Activated naive CD8-positive, alpha-beta T cell treated with anti-CD3 and anti-CD28 coated beads for 36 hours (primary cell): ENCODE results near the gene USP21. TPM values are rescaled to one million over a fixed set of nuclear protein-coding genes. Genes with fewer than 3 reads are reported as not detected.

Source experiments
- DNase-seq: peaks from one replicate; pipeline ENCODE4 v3.0.0; 2021
- H3K27ac Mint-ChIP-seq: one replicate; pipeline ENCODE4 v1.8.0; 2022; ENCODE audit warnings: mild to moderate bottlenecking, moderate library complexity, mixed read lengths
- H3K27me3 Mint-ChIP-seq: one replicate; pipeline ENCODE4 v1.8.0; 2022; ENCODE audit warnings: mild to moderate bottlenecking, mixed read lengths
- H3K36me3 Mint-ChIP-seq: one replicate; pipeline ENCODE4 v1.8.0; 2021; ENCODE audit warnings: mild to moderate bottlenecking, mixed read lengths
- H3K4me1 Mint-ChIP-seq: one replicate; pipeline ENCODE4 v1.8.0; 2021; ENCODE audit warnings: mixed read lengths
- H3K4me3 Mint-ChIP-seq: one replicate; pipeline ENCODE4 v1.8.0; 2022; ENCODE audit warnings: mild to moderate bottlenecking, moderate library complexity, mixed read lengths
- H3K9me3 Mint-ChIP-seq: one replicate; pipeline ENCODE4 v1.8.0; 2022; ENCODE audit warnings: mixed read lengths
- total RNA-seq, 2 experiments: library from RNA; stranded (reverse); gene quantifications; one replicate each; pipeline ENCODE4 v1.2.3, GENCODE V29; 2021

USP21 gene
- total RNA-seq, 2 experiments from 2014 or later = 24.2 to 25.4 TPM

- no peak overlapping the region for H3K4me3 Mint-ChIP-seq
- H3K36me3 Mint-ChIP-seq = no peaks in the 10 kb centered on the region
- no peak for DNase-seq
- H3K27me3 Mint-ChIP-seq = no peaks in the 10 kb centered on the region
- peaks cover 54% of the 10 kb centered on the region for H3K4me1 Mint-ChIP-seq
- no peaks in the 10 kb centered on the region for H3K9me3 Mint-ChIP-seq
- no peak overlapping the region for H3K27ac Mint-ChIP-seq
These were observed 29.7 kb downstream of the USP21 start for GRCh38 chr1:161189036-161189435.

DNA sequence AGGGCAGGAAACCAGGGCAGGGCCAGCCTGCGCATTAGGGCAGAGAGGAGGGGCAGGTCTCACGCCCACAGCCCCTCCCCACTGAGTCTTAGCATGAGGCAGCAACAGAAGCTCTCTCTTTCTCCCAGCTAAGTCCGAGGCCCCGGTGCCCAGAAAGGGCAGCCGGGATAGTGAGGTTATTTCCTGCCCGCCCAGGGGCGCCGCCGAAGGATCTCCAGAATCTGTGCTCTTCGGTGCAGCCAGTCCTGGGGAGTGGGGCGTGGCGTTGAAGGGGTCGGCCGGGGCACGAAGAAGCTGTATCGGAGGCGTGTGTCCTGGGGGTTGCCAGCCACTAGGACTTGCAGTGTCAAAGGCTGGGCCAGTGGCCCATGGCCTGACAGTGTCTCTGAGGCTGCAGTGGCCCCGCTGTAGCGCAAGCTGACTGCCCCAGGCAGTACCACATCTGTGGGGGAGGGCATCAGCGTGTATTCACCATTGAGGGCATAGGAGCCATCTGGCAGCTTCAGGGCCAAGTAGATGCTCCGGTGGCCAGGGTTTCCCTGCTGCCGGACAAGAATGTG is 31.7 kb downstream of the USP21 start:
- Mint-ChIP-seq H3K27ac (no peak overlapping the region), H3K4me3 (no peak overlapping the region), H3K27me3 (no peaks in the 10 kb centered on the region), H3K9me3 (no peaks in the 10 kb centered on the region), H3K36me3 (no peaks in the 10 kb centered on the region), H3K4me1 (peaks cover 44% of the 10 kb centered on the region)
- DNase-seq = no peak

GRCh38 chr1:161191971-161192370 is 32.7 kb downstream of the USP21 start:
- Mint-ChIP-seq H3K4me3 (no peak overlapping the region), H3K27ac (no peak overlapping the region), H3K36me3 (no peaks in the 10 kb centered on the region), H3K4me1 (peaks cover 36% of the 10 kb centered on the region), H3K9me3 (no peaks in the 10 kb centered on the region), H3K27me3 (no peaks in the 10 kb centered on the region)
- DNase-seq = no peak

- peak; percentile 59 for DNase-seq
- H3K27me3 Mint-ChIP-seq = no peaks in the 10 kb centered on the region
- H3K4me1 Mint-ChIP-seq = peaks cover 28% of the 10 kb centered on the region
- H3K36me3 Mint-ChIP-seq = no peaks in the 10 kb centered on the region
- H3K9me3 Mint-ChIP-seq = no peaks in the 10 kb centered on the region
- no peak overlapping the region for H3K4me3 Mint-ChIP-seq
- no peak overlapping the region for H3K27ac Mint-ChIP-seq
These were observed 33.5 kb downstream of the USP21 start for GRCh38 chr1:161192476-161193465.

- H3K9me3 Mint-ChIP-seq = no peaks in the 10 kb centered on the region
- no peak overlapping the region for H3K27ac Mint-ChIP-seq
- DNase-seq = no peak
- peaks cover 24% of the 10 kb centered on the region for H3K4me1 Mint-ChIP-seq
- no peaks in the 10 kb centered on the region for H3K36me3 Mint-ChIP-seq
- no peaks in the 10 kb centered on the region for H3K27me3 Mint-ChIP-seq
- H3K4me3 Mint-ChIP-seq = no peak overlapping the region
These were observed 34.4 kb downstream of the USP21 start for GRCh38 chr1:161193561-161194235.

DNA sequence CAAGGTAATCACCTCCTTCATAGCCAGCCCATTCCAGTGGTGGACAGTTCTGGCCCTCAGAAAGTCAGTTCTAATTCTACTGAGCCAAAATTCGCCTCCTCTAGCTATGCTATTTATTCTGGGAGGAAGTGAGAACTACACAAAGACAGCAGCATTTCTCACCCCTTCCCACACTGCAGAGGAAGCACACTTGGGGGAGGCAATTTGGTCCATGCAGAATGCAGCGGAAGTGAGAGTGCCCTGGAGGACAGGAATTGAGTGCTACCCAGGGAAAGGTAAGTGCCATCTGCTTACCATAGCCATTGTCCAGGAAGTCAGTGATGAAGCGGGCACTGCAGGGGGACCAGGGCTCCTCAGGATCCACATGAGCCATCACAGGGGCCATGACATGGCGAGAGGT is 35.9 kb downstream of the USP21 start:
- Mint-ChIP-seq H3K27ac (peak overlapping the region; percentile 49), H3K9me3 (no peaks in the 10 kb centered on the region), H3K4me3 (no peak overlapping the region), H3K27me3 (no peaks in the 10 kb centered on the region), H3K36me3 (no peaks in the 10 kb centered on the region), H3K4me1 (peaks cover 25% of the 10 kb centered on the region)
- DNase-seq = no peak

DNA sequence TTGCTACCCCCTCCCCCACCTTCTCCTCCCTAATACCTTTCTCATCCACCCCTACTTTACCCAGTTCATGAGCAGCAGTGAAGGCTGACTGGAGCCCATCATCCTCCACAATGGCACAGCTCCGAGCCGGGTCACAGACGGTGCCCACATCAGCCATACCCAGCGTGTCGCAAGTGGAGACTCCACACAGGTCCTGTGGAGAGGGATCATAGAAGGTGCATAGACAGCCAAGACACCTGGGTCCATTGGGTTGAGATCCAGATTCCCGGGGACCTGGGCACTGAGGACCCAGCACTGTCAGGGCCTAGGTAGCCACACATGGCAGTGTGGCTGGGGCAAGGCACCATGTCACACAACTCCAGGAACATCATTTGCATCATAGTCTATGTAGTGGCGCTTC is 36.8 kb downstream of the USP21 start:
- H3K36me3 Mint-ChIP-seq = no peaks in the 10 kb centered on the region
- H3K27me3 Mint-ChIP-seq = no peaks in the 10 kb centered on the region
- peaks cover 33% of the 10 kb centered on the region for H3K4me1 Mint-ChIP-seq
- H3K9me3 Mint-ChIP-seq = no peaks in the 10 kb centered on the region
- no peak for DNase-seq
- H3K27ac Mint-ChIP-seq = no peak overlapping the region
- no peak overlapping the region for H3K4me3 Mint-ChIP-seq

DNA sequence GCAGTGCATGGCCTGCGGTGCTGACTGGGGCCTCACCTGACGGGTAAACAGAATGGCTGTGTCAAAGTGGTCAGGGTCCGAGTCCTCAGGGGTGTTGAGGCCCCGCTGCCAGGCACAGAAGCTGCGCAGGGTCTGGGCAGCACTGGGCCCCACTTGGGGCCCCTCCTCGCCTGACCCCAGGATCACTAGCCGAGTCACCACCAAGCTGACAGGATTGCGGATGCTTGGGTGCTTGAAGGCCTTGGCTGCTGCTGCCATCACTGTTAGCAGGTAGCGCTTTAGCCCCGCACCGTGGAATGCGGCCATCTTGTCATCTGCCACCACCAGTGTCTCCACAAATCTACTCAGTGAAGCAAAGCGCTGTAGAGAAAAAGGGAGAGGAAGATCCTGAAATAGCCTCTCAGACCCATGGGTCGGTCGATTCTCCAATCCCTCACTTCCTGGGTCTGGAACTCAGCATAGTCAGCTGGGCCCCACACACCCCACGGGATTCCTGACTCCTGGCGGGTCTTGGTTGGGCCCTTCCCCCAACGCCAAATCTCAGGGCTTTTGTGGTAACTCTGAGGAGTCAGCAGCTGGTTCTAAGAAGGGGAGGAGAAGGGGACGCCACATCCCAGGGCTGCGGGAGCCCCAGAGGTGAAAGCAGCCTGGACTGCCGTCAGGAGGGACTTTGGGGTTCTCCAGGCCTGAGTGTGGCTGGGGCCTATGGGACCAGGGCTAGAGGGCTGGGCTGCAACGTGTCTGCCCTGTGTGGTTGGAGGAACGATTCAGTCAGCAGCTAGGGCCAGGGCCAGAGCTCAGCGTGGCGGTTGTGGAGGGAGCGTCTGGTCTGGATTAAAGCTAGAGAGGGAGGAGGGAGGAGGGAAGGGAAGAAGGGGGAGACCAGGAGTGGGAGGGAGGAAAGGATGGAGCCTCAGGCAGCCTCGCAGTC is 37.5 kb downstream of the USP21 start:
- H3K9me3 Mint-ChIP-seq = no peaks in the 10 kb centered on the region
- H3K36me3 Mint-ChIP-seq = no peaks in the 10 kb centered on the region
- no peak overlapping the region for H3K27ac Mint-ChIP-seq
- no peak overlapping the region for H3K4me3 Mint-ChIP-seq
- no peaks in the 10 kb centered on the region for H3K27me3 Mint-ChIP-seq
- H3K4me1 Mint-ChIP-seq = peaks cover 37% of the 10 kb centered on the region
- no peak for DNase-seq

- no peaks in the 10 kb centered on the region for H3K9me3 Mint-ChIP-seq
- peaks cover under 1% of the 10 kb centered on the region for H3K36me3 Mint-ChIP-seq
- peaks cover 33% of the 10 kb centered on the region for H3K4me1 Mint-ChIP-seq
- H3K27ac Mint-ChIP-seq = no peak overlapping the region
- no peak overlapping the region for H3K4me3 Mint-ChIP-seq
- H3K27me3 Mint-ChIP-seq = no peaks in the 10 kb centered on the region
- DNase-seq = no peak
These were observed 38.4 kb downstream of the USP21 start for GRCh38 chr1:161197560-161198193.

GRCh38 chr1:161198194-161198896 is 39.0 kb downstream of the USP21 start:
- H3K27ac Mint-ChIP-seq = no peak overlapping the region
- no peak for DNase-seq
- H3K27me3 Mint-ChIP-seq = no peaks in the 10 kb centered on the region
- H3K9me3 Mint-ChIP-seq = no peaks in the 10 kb centered on the region
- peaks cover 3% of the 10 kb centered on the region for H3K36me3 Mint-ChIP-seq
- H3K4me1 Mint-ChIP-seq = peaks cover 28% of the 10 kb centered on the region
- no peak overlapping the region for H3K4me3 Mint-ChIP-seq

DNA sequence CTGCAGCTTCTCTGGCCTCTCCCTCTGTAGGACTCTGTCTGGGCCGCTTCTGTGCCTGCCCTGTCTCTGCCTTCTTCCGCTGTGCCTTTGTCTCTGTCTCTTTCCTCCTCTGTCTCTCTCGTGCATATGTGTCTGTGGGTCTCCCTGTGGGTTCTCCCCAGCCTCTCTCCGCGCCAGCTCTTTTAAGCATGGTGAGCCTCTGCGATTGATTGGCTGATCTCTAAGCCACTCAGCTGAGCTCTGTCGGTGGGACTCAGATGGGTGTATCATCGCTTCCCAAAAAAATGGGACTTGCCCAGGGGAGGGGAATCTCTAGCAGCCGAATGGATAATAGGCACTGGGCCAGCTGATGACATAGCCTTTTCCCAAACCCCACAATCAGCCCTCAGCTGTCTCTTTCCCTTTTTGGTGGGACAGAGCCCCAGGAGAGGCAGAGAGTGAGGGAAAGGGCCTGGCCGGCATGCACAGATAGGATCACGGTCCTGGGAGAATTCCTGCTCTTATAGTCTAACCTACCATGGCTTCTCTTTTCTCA is 39.7 kb downstream of the USP21 start, which contains the start of gene ADAMTS4:
TSS of gene ADAMTS4 (minus strand) at position 158 of the 535 bp plus-strand sequence. CDS start 427 bp downstream, outside the sequence.
- Mint-ChIP-seq H3K4me3 (peak within 1 kb of the TSS; percentile 92), H3K27ac (peak within 1 kb of the TSS; percentile 95), H3K36me3 (peaks cover 9% of the 10 kb centered on the region), H3K9me3 (no peaks in the 10 kb centered on the region), H3K4me1 (peaks cover 33% of the 10 kb centered on the region), H3K27me3 (no peaks in the 10 kb centered on the region)
- DNase-seq = no peak

DNA sequence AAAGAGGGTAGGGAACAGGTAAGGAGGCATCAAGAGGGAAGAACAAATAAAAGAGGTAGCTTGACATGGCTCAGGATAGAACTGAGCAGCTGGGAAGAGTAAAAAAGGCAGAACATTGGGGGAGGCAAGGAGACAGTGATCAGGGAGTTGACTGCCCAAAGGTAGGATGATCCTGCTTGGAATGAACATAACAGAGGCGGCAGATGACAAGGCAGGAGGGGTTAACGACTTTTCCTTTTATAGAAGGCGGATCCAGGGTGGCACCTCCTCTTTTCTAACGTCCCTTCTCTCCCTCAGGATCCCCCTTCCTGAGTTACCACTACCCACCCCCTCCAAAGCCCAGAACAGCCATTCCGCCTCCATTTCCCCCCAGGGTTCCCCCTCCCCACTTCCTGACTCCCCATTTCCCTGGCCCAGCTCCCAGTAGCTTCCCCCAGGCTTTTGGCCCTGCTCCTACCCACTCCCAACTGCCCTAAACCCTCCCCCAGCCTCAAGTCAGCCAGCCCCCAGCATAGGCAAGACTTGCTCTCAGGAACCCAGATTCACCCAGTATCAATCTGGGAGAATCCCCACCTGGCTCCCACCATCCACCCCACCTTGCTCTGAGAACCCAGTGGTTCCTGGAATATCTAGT is 40.3 kb downstream of the USP21 start:
- H3K9me3 Mint-ChIP-seq = no peaks in the 10 kb centered on the region
- peaks cover 39% of the 10 kb centered on the region for H3K4me1 Mint-ChIP-seq
- peak overlapping the region; percentile 95 for H3K27ac Mint-ChIP-seq
- H3K4me3 Mint-ChIP-seq = peak overlapping the region; percentile 92
- no peaks in the 10 kb centered on the region for H3K27me3 Mint-ChIP-seq
- peaks cover 15% of the 10 kb centered on the region for H3K36me3 Mint-ChIP-seq
- DNase-seq = no peak

GRCh38 chr1:161200421-161200991 is 41.2 kb downstream of the USP21 start:
- Mint-ChIP-seq H3K4me3 (peak overlapping the region; percentile 92), H3K9me3 (no peaks in the 10 kb centered on the region), H3K4me1 (peaks cover 39% of the 10 kb centered on the region), H3K27me3 (no peaks in the 10 kb centered on the region), H3K36me3 (peaks cover 20% of the 10 kb centered on the region), H3K27ac (peak overlapping the region; percentile 95)
- peak; percentile 21 for DNase-seq
